Retinal pigment epithelial cell (primary cell): ENCODE data around the gene NSL1.
"Not testable (repeated sequence)": the region's sequence is repeated elsewhere in the genome, so short reads cannot be mapped to it uniquely, and the experiment has no call there.

Experiments used
- DNase-seq: peaks from one replicate; pipeline ENCODE4 v3.0.0-alpha.2; 2010; ENCODE audit warnings: low read depth
- H3K4me3 ChIP-seq: 2 replicates; pipeline ENCODE4 v1.5.1; 2011; ENCODE audit warnings: mild to moderate bottlenecking, low read length, control low read depth, moderate library complexity
- CTCF ChIP-seq: conservative IDR thresholded peaks from 2 replicates; pipeline ENCODE4 v1.5.1; 2011; ENCODE audit warnings: low read depth, low read length, control low read depth, inconsistent platforms

Gene NSL1

DNA sequence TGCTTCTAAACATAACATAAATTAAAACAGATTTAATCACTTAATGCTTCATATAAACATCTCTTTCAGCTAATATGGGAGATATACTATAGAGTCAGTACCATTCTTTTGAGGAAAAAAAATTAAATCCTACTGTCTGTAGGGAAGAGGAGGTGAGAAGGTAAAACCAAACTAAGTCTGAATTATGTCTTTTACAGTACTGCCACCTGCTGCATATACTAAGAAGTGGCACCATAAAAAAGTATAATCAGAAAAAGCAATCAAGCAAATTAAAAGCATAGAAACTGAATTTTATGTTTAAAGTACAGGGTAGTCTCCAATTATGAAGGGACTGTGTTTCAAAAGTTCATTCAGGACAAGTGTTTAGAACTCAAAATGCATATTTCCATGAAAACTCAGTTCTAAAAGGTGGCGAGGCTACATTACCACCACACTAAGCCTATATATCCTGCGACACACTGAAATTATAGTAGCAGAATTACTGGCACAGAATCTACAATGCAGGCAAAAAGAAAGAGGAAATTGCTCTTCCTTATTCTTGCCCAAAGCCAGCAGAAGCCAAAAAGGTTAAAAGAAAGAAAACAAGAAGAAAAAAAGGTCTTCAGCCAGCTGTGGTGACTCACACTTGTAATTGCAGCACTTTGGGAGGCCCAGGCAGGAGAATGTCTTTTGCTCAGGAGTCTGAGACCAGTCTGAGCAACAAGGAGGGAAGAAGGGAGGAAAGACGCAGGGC is 9.0 kb downstream of the NSL1 start:
- no peak overlapping the region for H3K4me3 ChIP-seq
- peak; percentile 56 for TF ChIP-seq CTCF
- DNase-seq: peak; percentile 2

DNA sequence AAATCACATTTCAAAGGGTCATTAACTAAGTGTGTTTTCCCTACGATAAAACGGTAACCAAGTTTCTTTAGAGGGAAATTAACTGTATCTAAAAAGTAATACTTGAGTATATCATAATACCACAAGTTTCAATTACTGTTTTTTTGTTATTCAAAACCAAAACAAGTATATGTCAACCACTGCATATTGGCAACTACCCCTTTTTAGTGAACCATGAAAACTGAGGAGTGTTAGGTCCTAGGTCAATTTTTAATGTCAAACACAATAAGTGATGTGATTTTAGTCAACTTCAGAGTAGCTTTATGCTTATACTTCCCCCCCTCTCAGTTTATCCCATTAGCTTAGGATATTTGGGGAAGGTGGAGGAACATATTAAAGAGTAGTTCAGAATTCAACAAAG is 10.4 kb downstream of the NSL1 start:
- no peak overlapping the region for H3K4me3 ChIP-seq
- no peak for TF ChIP-seq CTCF
- DNase-seq: no peak

- no peak for TF ChIP-seq CTCF
- H3K4me3 ChIP-seq: no peak overlapping the region
- DNase-seq: no peak
Measured at GRCh38 chr1:212780759-212781158, 10.8 kb downstream of the NSL1 start.

DNA sequence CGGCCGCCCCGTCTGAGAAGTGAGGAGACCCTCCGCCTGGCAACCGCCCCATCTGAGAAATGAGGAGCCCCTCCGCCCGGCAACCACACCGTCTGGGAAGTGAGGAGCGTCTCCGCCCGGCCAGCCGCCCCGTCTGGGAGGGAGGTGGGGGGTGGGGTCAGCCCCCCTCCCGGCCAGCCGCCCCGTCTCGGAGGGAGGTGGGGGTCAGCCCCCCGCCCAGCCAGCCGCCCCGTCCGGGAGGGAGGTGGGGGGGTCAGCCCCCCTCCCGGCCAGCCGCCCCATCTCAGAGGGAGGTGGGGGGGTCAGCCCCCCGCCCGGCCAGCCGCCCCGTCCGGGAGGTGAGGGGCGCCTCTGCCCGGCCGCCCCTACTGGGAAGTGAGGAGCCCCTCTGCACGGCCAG is 12.5 kb downstream of the NSL1 start:
- not testable (repeated sequence) for H3K4me3 ChIP-seq, DNase-seq

DNA sequence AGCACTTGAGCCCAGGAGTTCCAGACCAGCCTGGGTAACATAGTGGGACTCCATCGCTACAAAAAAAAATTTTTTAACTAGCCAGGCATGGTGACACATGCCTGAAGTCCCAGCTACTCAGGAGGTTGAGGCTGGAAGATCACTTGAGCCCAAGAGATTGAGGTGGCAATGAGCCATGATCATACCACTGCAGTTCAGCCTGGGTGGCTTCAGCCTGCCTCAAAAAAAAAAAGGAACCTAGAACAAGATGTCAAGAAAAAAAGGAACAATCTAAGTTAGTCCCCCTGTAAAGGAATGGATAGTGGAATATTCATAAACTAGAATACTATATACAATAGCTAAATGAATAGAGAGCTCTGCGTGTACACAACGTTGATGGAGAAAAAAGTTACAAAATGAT is 14.4 kb downstream of the NSL1 start:
- TF ChIP-seq CTCF: no peak
- no peak for DNase-seq
- H3K4me3 ChIP-seq: no peak overlapping the region

- no peak overlapping the region for H3K4me3 ChIP-seq
- DNase-seq: no peak
- no peak for TF ChIP-seq CTCF
Measured at GRCh38 chr1:212775241-212775640, 16.3 kb downstream of the NSL1 start.

DNA sequence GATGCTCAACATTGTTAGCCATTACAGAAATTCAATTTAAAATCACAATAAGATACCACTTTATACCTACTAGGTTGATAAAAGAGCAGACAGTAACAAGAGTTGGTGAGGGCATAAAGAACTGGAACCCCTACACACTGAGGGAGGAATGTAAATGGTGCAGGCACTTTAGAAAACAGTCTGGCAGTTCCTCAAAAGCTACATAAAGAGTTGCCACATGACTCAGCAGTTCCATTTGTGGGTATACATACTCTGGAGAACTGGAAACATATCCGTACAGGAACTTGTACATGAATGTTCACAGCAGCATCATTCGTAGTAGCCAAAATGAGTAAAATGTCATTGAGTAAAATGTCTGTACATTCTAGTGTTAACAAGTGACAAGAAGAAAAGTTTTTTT is 17.0 kb downstream of the NSL1 start:
- no peak overlapping the region for H3K4me3 ChIP-seq
- DNase-seq: no peak
- no peak for TF ChIP-seq CTCF
